Measurements from ENCODE around the gene SLC39A5. TPM values are rescaled to one million over a fixed set of nuclear protein-coding genes. Genes with fewer than 3 reads are reported as not detected.

The SLC39A5 gene
- total RNA-seq, 1 donor from 2014 or later: 0.54 TPM

DNA sequence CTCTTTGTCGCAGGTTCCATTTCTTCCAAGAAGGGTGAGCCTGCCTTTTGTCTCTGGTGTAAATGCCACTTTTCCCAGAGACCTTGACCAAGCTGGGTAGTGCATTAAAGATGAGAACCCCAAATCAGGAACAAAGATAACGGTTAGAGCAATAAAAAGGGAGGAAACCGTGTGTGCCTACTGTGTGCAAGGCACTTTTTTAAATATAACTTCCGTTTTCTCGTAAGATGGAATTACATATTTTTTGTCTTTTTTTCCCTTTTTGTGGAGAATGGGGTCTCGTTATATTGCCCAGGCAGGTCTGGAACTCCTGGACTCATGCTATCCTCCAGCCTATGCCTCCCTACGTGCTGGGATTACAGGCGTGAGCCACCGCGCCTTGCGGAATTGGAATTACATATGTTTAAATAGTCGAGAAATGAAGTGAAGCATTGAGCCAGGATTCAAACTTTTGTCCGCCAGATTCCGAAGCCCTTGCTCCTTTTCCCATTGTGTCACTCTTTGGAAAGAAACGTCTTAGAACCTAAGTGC is 6.2 kb upstream of the SLC39A5 start:
- Histone ChIP-seq H3K27me3 (no peaks in the 10 kb centered on the region), H3K79me2 (ENCODE audit: low read depth) (peaks cover 45% of the 10 kb centered on the region), H3K4me3 (peak overlapping the region; percentile 78), H3F3A (ENCODE audit: low read depth) (peaks cover 36% of the 10 kb centered on the region), H2AFZ (replicated peaks) (peak overlapping the region; percentile 77), H3K4me1 (peaks cover 22% of the 10 kb centered on the region), H3K36me3 (no peaks in the 10 kb centered on the region), H3K4me2 (peak overlapping the region; percentile 72), H3K27ac (peak overlapping the region; percentile 89), H3K9ac (no peak overlapping the region), H3K9me3 (ENCODE audit: low read depth) (no peaks in the 10 kb centered on the region), H4K20me1 (ENCODE audit: low read depth) (peaks cover 12% of the 10 kb centered on the region)
- Mint-ChIP-seq H3K4me3 (peak overlapping the region; percentile 98), H3K27ac (peak overlapping the region; percentile 91), H3K4me1 (peaks cover 36% of the 10 kb centered on the region), H3K27me3 (ENCODE audit: insufficient read depth, low read depth) (peaks cover 5% of the 10 kb centered on the region), H3K9me3 (no peaks in the 10 kb centered on the region), H3K36me3 (peaks cover 4% of the 10 kb centered on the region)
- no peak for DNase-seq (ENCODE audit: low spot score)
- no peak for TF ChIP-seq EZH2 (IDR thresholded peaks at IDR 0.05)
- TF ChIP-seq, protein P1, sequence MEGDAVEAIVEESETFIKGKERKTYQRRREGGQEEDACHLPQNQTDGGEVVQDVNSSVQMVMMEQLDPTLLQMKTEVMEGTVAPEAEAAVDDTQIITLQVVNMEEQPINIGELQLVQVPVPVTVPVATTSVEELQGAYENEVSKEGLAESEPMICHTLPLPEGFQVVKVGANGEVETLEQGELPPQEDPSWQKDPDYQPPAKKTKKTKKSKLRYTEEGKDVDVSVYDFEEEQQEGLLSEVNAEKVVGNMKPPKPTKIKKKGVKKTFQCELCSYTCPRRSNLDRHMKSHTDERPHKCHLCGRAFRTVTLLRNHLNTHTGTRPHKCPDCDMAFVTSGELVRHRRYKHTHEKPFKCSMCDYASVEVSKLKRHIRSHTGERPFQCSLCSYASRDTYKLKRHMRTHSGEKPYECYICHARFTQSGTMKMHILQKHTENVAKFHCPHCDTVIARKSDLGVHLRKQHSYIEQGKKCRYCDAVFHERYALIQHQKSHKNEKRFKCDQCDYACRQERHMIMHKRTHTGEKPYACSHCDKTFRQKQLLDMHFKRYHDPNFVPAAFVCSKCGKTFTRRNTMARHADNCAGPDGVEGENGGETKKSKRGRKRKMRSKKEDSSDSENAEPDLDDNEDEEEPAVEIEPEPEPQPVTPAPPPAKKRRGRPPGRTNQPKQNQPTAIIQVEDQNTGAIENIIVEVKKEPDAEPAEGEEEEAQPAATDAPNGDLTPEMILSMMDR (IDR thresholded peaks at IDR 0.05): no peak
- no peak for TF ChIP-seq EZH2phosphoT487 (IDR thresholded peaks at IDR 0.05)

DNA sequence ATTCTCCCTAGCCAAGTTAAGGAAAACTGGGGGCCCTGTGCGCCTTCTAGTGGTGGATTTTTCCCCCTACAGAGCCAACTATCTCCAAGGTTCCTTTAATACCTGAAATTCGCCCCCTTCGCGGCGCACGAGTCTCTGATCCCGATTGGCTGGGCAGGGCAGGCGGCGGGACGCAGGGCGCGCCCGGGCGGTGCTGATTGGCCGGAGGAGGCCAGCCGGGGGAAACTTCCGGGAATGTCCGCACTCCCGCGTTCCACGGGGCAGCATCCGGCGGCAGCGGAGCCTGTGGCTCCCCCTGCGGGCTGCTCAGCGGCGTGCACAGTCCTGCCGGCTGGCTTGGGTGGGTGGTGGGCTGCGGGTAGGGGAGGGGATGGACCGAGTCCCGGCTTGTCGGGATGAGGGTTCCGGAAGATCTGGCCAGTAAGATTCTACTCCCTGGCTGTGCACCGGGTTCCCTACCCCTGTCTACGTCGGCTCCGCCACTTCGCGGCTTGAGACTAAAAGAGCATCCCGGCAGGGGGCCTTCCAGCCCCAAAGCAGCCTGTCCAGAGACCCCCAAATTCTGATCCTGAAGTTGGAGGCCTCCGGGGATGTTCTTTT is 5.6 kb upstream of the SLC39A5 start, which contains the start of gene NABP2:
Gene NABP2 (plus strand): TSS at position 241 of the 600 bp plus-strand sequence. CDS start 515 bp downstream, outside the sequence.
- Histone ChIP-seq H3K36me3 (no peaks in the 10 kb centered on the region), H3K9ac (peak within 1 kb of the TSS; percentile 64), H3K79me2 (ENCODE audit: low read depth) (peaks cover 40% of the 10 kb centered on the region), H2AFZ (replicated peaks) (peak within 1 kb of the TSS; percentile 88), H4K20me1 (ENCODE audit: low read depth) (peaks cover 12% of the 10 kb centered on the region), H3K9me3 (ENCODE audit: low read depth) (no peaks in the 10 kb centered on the region), H3K27me3 (no peaks in the 10 kb centered on the region), H3F3A (ENCODE audit: low read depth) (peaks cover 36% of the 10 kb centered on the region), H3K4me3 (peak within 1 kb of the TSS; percentile 78), H3K27ac (peak within 1 kb of the TSS; percentile 89), H3K4me2 (peak within 1 kb of the TSS; percentile 89), H3K4me1 (peaks cover 22% of the 10 kb centered on the region)
- H3K36me3 Mint-ChIP-seq: peaks cover 4% of the 10 kb centered on the region
- peaks cover 5% of the 10 kb centered on the region for H3K27me3 Mint-ChIP-seq (ENCODE audit: insufficient read depth, low read depth)
- H3K9me3 Mint-ChIP-seq: no peaks in the 10 kb centered on the region
- TF ChIP-seq, protein P1 (IDR thresholded peaks at IDR 0.05): peak; percentile 79
- TF ChIP-seq EZH2phosphoT487 (IDR thresholded peaks at IDR 0.05) (no peak), EZH2 (IDR thresholded peaks at IDR 0.05) (no peak)
- H3K4me1 Mint-ChIP-seq: peaks cover 36% of the 10 kb centered on the region
- H3K4me3 Mint-ChIP-seq: peak within 1 kb of the TSS; percentile 98
- H3K27ac Mint-ChIP-seq: peak within 1 kb of the TSS; percentile 91
- peak; percentile 99 for DNase-seq (ENCODE audit: low spot score)

DNA sequence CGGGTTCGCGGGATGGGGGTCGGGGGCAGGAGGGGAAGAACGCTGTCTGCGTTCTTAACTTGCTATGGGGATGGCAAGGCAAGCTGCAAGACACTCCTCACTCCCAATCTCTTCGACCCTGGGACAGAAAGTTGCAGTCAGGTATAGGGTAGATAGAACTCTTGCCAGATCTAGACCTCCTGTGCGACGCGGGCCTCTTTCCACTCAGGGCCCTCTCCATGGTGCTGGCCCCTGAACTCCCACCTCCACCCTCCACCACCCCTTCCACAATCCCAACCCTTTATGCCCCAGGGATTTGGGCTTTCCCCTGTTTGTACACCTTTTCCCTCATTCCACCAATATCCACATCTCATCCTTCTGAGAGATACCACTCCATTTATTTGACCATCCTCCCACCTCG is 4.9 kb upstream of the SLC39A5 start:
- H3K4me1 ChIP-seq: peaks cover 22% of the 10 kb centered on the region
- H3K9me3 ChIP-seq (ENCODE audit: low read depth): no peaks in the 10 kb centered on the region
- Mint-ChIP-seq H3K9me3 (no peaks in the 10 kb centered on the region), H3K4me3 (peak overlapping the region; percentile 98), H3K27me3 (ENCODE audit: insufficient read depth, low read depth) (peaks cover 7% of the 10 kb centered on the region), H3K4me1 (peaks cover 36% of the 10 kb centered on the region), H3K36me3 (peaks cover 4% of the 10 kb centered on the region), H3K27ac (peak overlapping the region; percentile 76)
- TF ChIP-seq, protein P1 (IDR thresholded peaks at IDR 0.05): no peak
- TF ChIP-seq EZH2 (IDR thresholded peaks at IDR 0.05) (no peak), EZH2phosphoT487 (IDR thresholded peaks at IDR 0.05) (no peak)
- DNase-seq (ENCODE audit: low spot score): peak; percentile 43
- peaks cover 12% of the 10 kb centered on the region for H4K20me1 ChIP-seq (ENCODE audit: low read depth)
- H3K79me2 ChIP-seq (ENCODE audit: low read depth): peaks cover 32% of the 10 kb centered on the region
- H3K4me3 ChIP-seq: peak overlapping the region; percentile 78
- H3F3A ChIP-seq (ENCODE audit: low read depth): peaks cover 36% of the 10 kb centered on the region
- H3K9ac ChIP-seq: peak overlapping the region; percentile 64
- H3K27me3 ChIP-seq: no peaks in the 10 kb centered on the region
- peak overlapping the region; percentile 89 for H3K4me2 ChIP-seq
- H3K36me3 ChIP-seq: no peaks in the 10 kb centered on the region
- H3K27ac ChIP-seq: no peak overlapping the region
- peak overlapping the region; percentile 88 for H2AFZ ChIP-seq (replicated peaks)

All from neural progenitor cell (in vitro differentiated cells).